T-helper 17 cell (primary cell): ENCODE data around the gene JSRP1. TPM values are rescaled to one million over a fixed set of nuclear protein-coding genes. Genes with fewer than 3 reads are reported as not detected.
"Not testable (repeated sequence)": the region's sequence is repeated elsewhere in the genome, so short reads cannot be mapped to it uniquely, and the experiment has no call there.

Experiments
- ATAC-seq: fragments of 150-1000 bp; cut with Tn5 transposase; 2 replicates; pipeline ENCODE4 v1.10.0; 2021; ENCODE audit warnings: mild to moderate bottlenecking, moderate library complexity
- DNase-seq, 3 donors: peaks; one replicate each; pipeline versions ENCODE4 v3.0.0 to v3.0.0-alpha.2; 2020 to 2021
- H3K9me3 ChIP-seq: one replicate; pipeline ENCODE4 v1.7.0; 2013; ENCODE audit warnings: low read length, mild to moderate bottlenecking; ENCODE audit not compliant: control insufficient read depth, poor library complexity, severe bottlenecking
- H3K27ac Mint-ChIP-seq: one replicate; pipeline ENCODE4 v1.8.0; 2022; ENCODE audit warnings: mild to moderate bottlenecking, moderate library complexity, mixed read lengths
- H3K27me3 Mint-ChIP-seq: one replicate; pipeline ENCODE4 v1.8.0; 2022; ENCODE audit warnings: mixed read lengths
- H3K36me3 Mint-ChIP-seq: one replicate; pipeline ENCODE4 v1.8.0; 2022; ENCODE audit warnings: low read depth, mixed read lengths
- H3K4me1 Mint-ChIP-seq: one replicate; pipeline ENCODE4 v1.8.0; 2022; ENCODE audit warnings: mild to moderate bottlenecking, mixed read lengths
- H3K4me3 Mint-ChIP-seq: one replicate; pipeline ENCODE4 v1.8.0; 2022; ENCODE audit warnings: mild to moderate bottlenecking, moderate library complexity, mixed read lengths
- total RNA-seq, 4 donors: library from RNA in 2 of 4; stranded (reverse) in 2 of 4; gene quantifications; one replicate each; pipeline ENCODE4 v1.2.3 and lab custom pipeline; 2022 to 2026

Gene JSRP1
- total RNA-seq, 2 donors from 2014 or later: 0.55 to 1.0 TPM

DNA sequence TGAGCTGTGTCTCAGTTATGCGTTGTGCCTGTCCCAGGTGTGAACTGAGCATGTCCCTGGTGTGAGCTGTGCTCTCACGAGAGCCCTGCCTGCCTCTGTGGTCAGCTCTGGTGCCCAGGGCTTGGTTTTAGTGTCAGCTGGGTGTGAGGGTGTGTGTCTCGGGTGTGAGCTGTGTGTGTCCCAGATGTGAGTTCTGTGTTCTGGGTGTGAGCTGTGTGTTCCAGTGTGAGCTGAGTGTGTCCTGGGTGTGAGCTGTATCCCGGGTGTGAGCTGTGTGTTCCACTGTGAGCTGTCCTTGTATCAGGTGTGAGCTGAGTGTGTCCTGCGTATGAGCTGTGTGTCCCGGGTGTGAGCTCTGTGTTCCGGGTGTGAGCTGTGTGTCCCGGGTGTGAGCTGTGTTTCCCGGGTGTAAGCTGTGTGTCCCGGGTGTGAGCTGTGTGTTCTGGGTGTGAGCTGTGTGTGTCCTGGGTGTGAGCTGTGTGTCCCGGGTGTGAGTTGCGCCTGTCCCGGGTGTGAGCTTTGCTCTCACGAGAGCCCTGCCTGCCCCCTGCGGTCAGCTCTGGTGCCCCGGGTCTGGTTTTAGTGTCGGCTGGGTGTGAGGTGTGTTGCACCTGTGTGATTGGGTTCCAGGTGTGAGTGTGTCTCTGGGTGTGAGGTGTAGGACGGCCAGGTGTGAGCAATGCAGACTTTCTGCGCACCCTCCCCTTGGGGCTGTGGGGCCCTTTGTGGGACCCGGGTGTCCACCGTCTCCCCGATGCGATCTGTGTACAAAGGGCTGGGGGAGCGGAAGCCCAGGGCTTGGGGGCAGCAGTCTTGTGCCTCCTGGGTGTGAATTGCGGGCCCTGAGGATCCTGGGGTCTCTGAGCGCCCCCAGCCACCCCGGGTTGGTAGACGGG is 32.8 kb upstream of the JSRP1 start:
- Mint-ChIP-seq H3K27me3 (no peaks in the 10 kb centered on the region), H3K4me1 (peaks cover 25% of the 10 kb centered on the region), H3K27ac (peak overlapping the region; percentile 82), H3K4me3 (peak overlapping the region; percentile 93), H3K36me3 (peaks cover 2% of the 10 kb centered on the region)
- H3K9me3 ChIP-seq: no peaks in the 10 kb centered on the region
- ATAC-seq: peak; percentile 12
- DNase-seq: no peak

DNA sequence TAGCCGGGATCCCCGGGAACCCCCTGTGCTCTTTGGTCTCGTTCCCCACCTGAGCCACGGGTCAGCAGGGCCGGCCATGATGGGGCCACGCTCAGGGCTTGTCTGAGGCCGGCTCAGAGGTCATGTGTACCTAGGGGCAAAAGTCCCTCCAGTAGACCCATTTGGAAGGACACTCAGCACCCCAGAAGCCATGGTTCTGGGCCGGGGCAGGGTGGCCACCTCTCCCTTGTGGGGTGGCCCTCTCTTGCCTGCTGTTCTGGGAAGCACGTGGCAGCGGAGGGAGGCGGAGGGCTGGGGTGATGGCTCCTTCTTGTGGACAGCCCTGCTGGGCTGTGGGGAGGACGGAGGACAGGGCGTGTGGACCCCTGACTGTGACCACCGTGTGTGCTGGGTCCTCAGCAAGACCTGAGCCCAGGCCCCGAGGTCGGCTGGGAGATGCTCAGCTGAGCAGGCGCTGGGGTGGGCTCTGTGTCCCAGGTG is 32.2 kb upstream of the JSRP1 start:
- no peaks in the 10 kb centered on the region for H3K27me3 Mint-ChIP-seq
- H3K27ac Mint-ChIP-seq: no peak overlapping the region
- peak overlapping the region; percentile 93 for H3K4me3 Mint-ChIP-seq
- ATAC-seq (no peak), DNase-seq (no peak)
- peaks cover 2% of the 10 kb centered on the region for H3K36me3 Mint-ChIP-seq
- H3K4me1 Mint-ChIP-seq: peaks cover 21% of the 10 kb centered on the region
- no peaks in the 10 kb centered on the region for H3K9me3 ChIP-seq

DNA sequence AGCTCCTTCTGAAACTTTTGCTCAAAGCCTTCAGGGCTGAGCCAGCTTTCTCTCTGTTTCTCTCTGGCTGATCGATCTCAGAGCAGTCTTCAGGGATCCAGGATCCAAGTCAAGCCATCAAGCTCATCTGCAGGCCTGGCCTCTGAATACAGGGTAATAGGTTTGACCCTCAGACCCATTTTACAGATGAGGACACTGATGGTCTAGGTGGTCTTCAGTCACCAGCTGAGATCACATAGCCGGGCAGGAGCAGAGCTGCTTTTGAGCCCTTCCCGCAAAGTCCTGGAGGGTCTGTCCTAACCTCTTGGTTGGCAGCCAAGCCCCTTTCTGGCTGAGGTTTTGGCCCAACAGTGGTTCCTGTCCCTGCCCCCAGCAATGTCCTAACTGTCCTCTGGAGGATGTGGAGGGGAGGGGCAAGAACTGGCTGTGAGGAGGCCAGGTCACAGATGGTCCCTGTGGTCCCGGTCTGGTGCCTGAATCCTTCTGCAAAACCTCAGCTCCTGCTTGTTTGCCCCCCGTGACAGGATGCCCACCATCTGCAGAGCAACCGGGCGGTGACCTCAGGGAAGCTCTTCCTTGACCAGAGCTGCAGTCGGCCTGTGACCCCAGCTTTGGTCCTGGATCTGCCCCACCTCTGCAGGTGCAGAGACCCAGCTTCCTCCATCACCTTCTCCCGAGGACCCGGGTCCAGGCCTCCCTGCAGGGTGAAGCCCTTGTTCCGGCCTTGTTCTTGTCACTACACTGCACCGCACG is 31.5 kb upstream of the JSRP1 start:
- Mint-ChIP-seq H3K36me3 (peaks cover 2% of the 10 kb centered on the region), H3K27me3 (no peaks in the 10 kb centered on the region), H3K27ac (no peak overlapping the region), H3K4me1 (peaks cover 21% of the 10 kb centered on the region), H3K4me3 (peak overlapping the region; percentile 93)
- H3K9me3 ChIP-seq: no peaks in the 10 kb centered on the region
- no peak for ATAC-seq
- no peak for DNase-seq

DNA sequence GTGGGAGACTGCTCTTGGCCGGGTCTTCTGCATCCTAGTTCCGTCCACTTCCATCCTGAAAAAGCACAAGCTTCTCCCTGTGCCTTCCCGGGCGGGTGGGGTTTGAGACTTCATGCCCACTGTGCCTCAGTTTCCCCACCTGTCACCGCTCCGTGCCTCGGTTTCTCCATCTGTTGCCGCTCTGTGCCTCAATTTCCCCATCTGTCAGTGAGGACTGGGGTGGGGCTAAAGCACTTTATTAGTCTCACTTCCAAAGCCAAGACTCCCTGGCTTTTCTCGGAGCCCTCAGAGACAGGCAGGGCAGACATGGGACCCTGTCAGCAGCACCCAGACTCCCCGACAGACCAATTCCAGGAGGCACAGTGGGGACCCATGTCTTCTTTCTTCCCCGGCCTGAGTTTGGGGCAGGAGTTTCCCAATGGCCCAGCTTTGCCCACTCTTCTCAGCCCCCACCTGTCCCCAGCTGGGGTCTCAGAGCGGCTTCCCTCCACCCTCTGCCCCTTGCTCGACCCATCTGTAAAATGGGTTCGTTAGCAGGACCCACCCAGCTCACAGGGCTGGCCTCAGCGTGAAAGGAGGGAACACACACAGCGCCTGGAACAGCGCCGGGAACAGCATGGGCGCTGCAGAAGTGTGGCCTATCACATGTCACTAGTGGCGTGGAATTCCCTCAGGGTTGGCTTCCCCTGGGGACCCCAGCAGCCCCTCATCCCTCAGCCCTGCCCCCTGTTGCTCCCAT is 30.4 kb upstream of the JSRP1 start:
- H3K4me3 Mint-ChIP-seq: no peak overlapping the region
- no peaks in the 10 kb centered on the region for H3K9me3 ChIP-seq
- DNase-seq: no peak

GRCh38 chr19:2283835-2284507 is 27.8 kb upstream of the JSRP1 start:
- peaks cover 18% of the 10 kb centered on the region for H3K4me1 Mint-ChIP-seq
- H3K27ac Mint-ChIP-seq: peak overlapping the region; percentile 60
- no peaks in the 10 kb centered on the region for H3K9me3 ChIP-seq
- no peak for ATAC-seq
- no peaks in the 10 kb centered on the region for H3K27me3 Mint-ChIP-seq
- H3K36me3 Mint-ChIP-seq: no peaks in the 10 kb centered on the region
- no peak for DNase-seq
- no peak overlapping the region for H3K4me3 Mint-ChIP-seq

More for the DNA sequence above, 30.4 kb upstream of the JSRP1 start:
- no peaks in the 10 kb centered on the region for H3K27me3 Mint-ChIP-seq
- H3K27ac Mint-ChIP-seq: peak overlapping the region; percentile 65
- peaks cover 2% of the 10 kb centered on the region for H3K36me3 Mint-ChIP-seq
- H3K4me1 Mint-ChIP-seq: peaks cover 27% of the 10 kb centered on the region
- no peak for ATAC-seq

DNA sequence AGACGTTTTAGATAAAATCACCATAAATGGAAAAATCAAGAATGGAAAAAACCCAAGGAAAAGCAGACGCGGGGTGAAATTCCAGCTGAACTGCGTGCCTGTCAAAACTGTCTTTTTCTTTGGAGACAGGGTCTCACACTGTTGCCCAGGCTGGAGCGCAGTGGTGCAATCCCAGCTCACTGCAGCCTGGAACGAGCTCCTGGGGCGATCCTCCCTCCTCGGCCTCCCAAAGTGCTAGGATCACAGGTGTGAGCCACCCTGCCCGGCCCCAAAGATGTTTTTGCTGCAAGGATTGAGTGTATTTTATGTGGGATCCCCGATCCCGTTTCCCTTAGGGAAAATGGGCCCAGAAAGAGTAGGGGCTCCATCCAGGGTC is 26.6 kb upstream of the JSRP1 start:
- Mint-ChIP-seq H3K4me1 (peaks cover 11% of the 10 kb centered on the region), H3K4me3 (peak overlapping the region; percentile 74), H3K27me3 (no peaks in the 10 kb centered on the region), H3K36me3 (no peaks in the 10 kb centered on the region), H3K27ac (no peak overlapping the region)
- DNase-seq: no peak
- no peaks in the 10 kb centered on the region for H3K9me3 ChIP-seq
- ATAC-seq: no peak

- peak within 1 kb of the TSS; percentile 74 for H3K4me3 Mint-ChIP-seq
- H3K4me1 Mint-ChIP-seq: peaks cover 13% of the 10 kb centered on the region
- ATAC-seq: peak; percentile 46
- no peaks in the 10 kb centered on the region for H3K36me3 Mint-ChIP-seq
- peak within 1 kb of the TSS; percentile 32 for H3K27ac Mint-ChIP-seq
- H3K27me3 Mint-ChIP-seq: no peaks in the 10 kb centered on the region
- DNase-seq: no peak
- H3K9me3 ChIP-seq: no peaks in the 10 kb centered on the region
Observed at GRCh38 chr19:2282062-2282861, 26.0 kb upstream of the JSRP1 start, which contains the start of gene PEAK3. Gene PEAK3, minus strand, starts transcription at chr19:2282175. Its CDS starts 1,244 bp downstream, at chr19:2280931.

GRCh38 chr19:2281265-2282061 is 25.2 kb upstream of the JSRP1 start:
- DNase-seq, ATAC-seq, H3K36me3 Mint-ChIP-seq, H3K9me3 ChIP-seq, H3K27me3 Mint-ChIP-seq: not testable (repeated sequence)
- H3K27ac Mint-ChIP-seq: peak overlapping the region; percentile 32
- H3K4me3 Mint-ChIP-seq: peak overlapping the region; percentile 49
- H3K4me1 Mint-ChIP-seq: peaks cover 15% of the 10 kb centered on the region

- Mint-ChIP-seq H3K36me3 (no peaks in the 10 kb centered on the region), H3K4me1 (peaks cover 15% of the 10 kb centered on the region), H3K27ac (no peak overlapping the region), H3K27me3 (no peaks in the 10 kb centered on the region), H3K4me3 (no peak overlapping the region)
- DNase-seq: no peak
- H3K9me3 ChIP-seq: no peaks in the 10 kb centered on the region
- no peak for ATAC-seq
Observed at GRCh38 chr19:2280633-2281264, 24.5 kb upstream of the JSRP1 start.

DNA sequence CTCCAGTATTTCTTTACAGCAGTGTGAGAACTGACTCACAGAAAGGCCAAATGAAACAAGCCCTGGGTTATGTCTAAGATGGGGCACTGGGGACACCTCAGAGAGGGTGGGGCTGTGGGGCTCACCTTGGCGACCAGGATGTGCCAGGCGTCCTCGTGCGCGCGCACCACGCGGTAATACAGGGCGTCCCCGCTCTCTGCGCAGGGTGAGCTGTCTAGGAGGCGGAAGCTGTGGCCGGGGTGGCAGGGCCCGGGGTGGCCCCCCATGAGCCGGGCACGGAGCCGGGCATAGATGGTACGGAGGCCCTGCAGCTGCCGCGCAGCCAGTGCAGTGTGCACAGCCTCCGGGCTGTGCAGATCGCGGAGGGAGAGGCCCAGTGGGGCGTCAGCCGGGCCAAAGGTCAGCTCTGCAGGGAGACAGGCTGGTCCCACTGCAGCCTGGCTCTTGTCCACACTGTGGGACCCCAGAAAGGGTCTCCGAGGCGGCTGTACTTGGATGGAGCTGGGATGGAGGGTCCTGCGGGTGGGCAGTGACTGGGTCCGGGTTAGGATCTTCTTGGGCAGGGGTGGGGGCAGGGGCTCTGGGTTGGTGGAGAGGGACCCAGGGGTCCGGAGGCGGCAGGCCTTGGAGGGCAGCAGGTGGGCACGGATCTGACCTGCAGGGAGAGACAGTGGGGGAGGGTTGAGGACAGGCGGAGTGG is 22.4 kb upstream of the JSRP1 start:
- H3K27me3 Mint-ChIP-seq: no peaks in the 10 kb centered on the region
- H3K9me3 ChIP-seq: no peaks in the 10 kb centered on the region
- peak overlapping the region; percentile 80 for H3K27ac Mint-ChIP-seq
- DNase-seq: no peak
- ATAC-seq: no peak
- no peak overlapping the region for H3K4me3 Mint-ChIP-seq
- H3K4me1 Mint-ChIP-seq: peaks cover 23% of the 10 kb centered on the region
- H3K36me3 Mint-ChIP-seq: no peaks in the 10 kb centered on the region

GRCh38 chr19:2277138-2277537 is 20.9 kb upstream of the JSRP1 start:
- Mint-ChIP-seq H3K27me3 (no peaks in the 10 kb centered on the region), H3K36me3 (no peaks in the 10 kb centered on the region), H3K27ac (peak overlapping the region; percentile 81), H3K4me1 (peaks cover 25% of the 10 kb centered on the region), H3K4me3 (no peak overlapping the region)
- H3K9me3 ChIP-seq: no peaks in the 10 kb centered on the region
- DNase-seq (no peak), ATAC-seq (no peak)
